Measurements from ENCODE around the gene MAGI2. TPM values are rescaled to one million over a fixed set of nuclear protein-coding genes. Genes with fewer than 3 reads are reported as not detected.

Gene MAGI2
- total RNA-seq, 1 experiment from 2014 or later: 0.52 TPM

- Mint-ChIP-seq H3K36me3 (ENCODE audit: insufficient read depth, unreplicated experiment) (no peaks in the 10 kb centered on the region), H3K27me3 (ENCODE audit: unreplicated experiment) (no peaks in the 10 kb centered on the region), H3K4me3 (ENCODE audit: low read depth, unreplicated experiment) (peak overlapping the region; percentile 36), H3K9me3 (ENCODE audit: low read depth, unreplicated experiment) (no peaks in the 10 kb centered on the region), H3K4me1 (ENCODE audit: low read depth, unreplicated experiment) (peaks cover 8% of the 10 kb centered on the region), H3K27ac (ENCODE audit: unreplicated experiment) (peak overlapping the region; percentile 11)
- no TSS peak for BruUV-seq (replicated peaks)
- intact Hi-C loops (cut with micrococcal nuclease; ENCODE audit: unreplicated experiment): no loop called here
- CTCF ChIA-PET: no interaction called here
- TF ChIP-seq CTCF (IDR thresholded peaks at IDR 0.05; ENCODE audit: unreplicated experiment): no peak
- DNase-seq: peak; percentile 1
These were observed 736.6 kb downstream of the MAGI2 start for GRCh38 chr7:78716876-78717275.

DNA sequence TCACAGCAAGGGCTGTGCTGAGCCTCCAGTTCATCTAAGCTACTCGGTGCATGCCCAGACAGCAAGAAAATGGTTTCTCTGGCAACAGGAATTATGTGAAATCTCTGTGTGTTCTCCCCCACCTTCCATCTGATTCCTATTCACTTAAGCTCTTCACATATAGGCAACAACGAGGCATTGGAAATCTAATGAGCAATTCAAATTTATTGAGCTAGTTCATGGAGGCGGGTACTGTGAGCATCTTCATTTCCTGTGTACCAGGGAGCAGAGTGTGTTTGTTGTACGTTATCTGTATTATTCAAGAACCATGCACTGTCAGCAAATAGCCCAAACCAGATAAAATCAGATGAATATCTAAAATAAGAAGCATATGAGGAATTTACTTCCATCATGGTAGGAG is 739.1 kb downstream of the MAGI2 start:
- no peaks in the 10 kb centered on the region for H3K27me3 Mint-ChIP-seq (ENCODE audit: unreplicated experiment)
- CTCF ChIA-PET: no interaction called here
- H3K36me3 Mint-ChIP-seq (ENCODE audit: insufficient read depth, unreplicated experiment): no peaks in the 10 kb centered on the region
- TF ChIP-seq CTCF (IDR thresholded peaks at IDR 0.05; ENCODE audit: unreplicated experiment): no peak
- intact Hi-C loops (cut with micrococcal nuclease; ENCODE audit: unreplicated experiment): no loop called here
- no peak for DNase-seq
- no peak overlapping the region for H3K4me3 Mint-ChIP-seq (ENCODE audit: low read depth, unreplicated experiment)
- no peaks in the 10 kb centered on the region for H3K9me3 Mint-ChIP-seq (ENCODE audit: low read depth, unreplicated experiment)
- H3K27ac Mint-ChIP-seq (ENCODE audit: unreplicated experiment): no peak overlapping the region
- BruUV-seq (replicated peaks): no TSS peak
- H3K4me1 Mint-ChIP-seq (ENCODE audit: low read depth, unreplicated experiment): peaks cover 8% of the 10 kb centered on the region

DNA sequence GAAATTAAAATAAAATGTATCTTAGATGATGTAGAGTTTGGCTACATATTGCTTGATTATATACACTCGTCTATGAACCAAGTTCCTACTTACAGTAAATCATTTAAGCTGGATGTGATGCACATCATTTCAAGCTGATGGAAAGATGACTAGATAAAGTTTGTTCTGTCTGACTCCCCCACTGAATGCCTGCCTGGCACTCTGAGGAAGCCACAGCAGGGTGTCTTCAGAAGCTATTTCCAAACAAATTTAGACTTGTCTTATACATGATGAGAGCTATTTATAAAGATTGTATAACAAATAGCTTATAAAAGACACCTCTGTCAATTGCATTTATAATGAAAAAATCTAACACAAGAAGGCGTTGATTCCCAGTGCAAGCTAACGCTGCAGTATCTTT is 741.4 kb downstream of the MAGI2 start:
- Mint-ChIP-seq H3K27ac (ENCODE audit: unreplicated experiment) (no peak overlapping the region), H3K4me3 (ENCODE audit: low read depth, unreplicated experiment) (no peak overlapping the region), H3K27me3 (ENCODE audit: unreplicated experiment) (no peaks in the 10 kb centered on the region), H3K36me3 (ENCODE audit: insufficient read depth, unreplicated experiment) (no peaks in the 10 kb centered on the region), H3K4me1 (ENCODE audit: low read depth, unreplicated experiment) (peaks cover 6% of the 10 kb centered on the region), H3K9me3 (ENCODE audit: low read depth, unreplicated experiment) (no peaks in the 10 kb centered on the region)
- no peak for TF ChIP-seq CTCF (IDR thresholded peaks at IDR 0.05; ENCODE audit: unreplicated experiment)
- BruUV-seq (replicated peaks): no TSS peak
- CTCF ChIA-PET: no interaction called here
- DNase-seq: no peak
- intact Hi-C loops (cut with micrococcal nuclease; ENCODE audit: unreplicated experiment): no loop called here

GRCh38 chr7:78709658-78710057 is 743.8 kb downstream of the MAGI2 start:
- H3K27ac Mint-ChIP-seq (ENCODE audit: unreplicated experiment): no peak overlapping the region
- CTCF ChIA-PET: no interaction called here
- H3K27me3 Mint-ChIP-seq (ENCODE audit: unreplicated experiment): no peaks in the 10 kb centered on the region
- H3K4me3 Mint-ChIP-seq (ENCODE audit: low read depth, unreplicated experiment): no peak overlapping the region
- H3K9me3 Mint-ChIP-seq (ENCODE audit: low read depth, unreplicated experiment): no peaks in the 10 kb centered on the region
- H3K4me1 Mint-ChIP-seq (ENCODE audit: low read depth, unreplicated experiment): no peaks in the 10 kb centered on the region
- H3K36me3 Mint-ChIP-seq (ENCODE audit: insufficient read depth, unreplicated experiment): no peaks in the 10 kb centered on the region
- no peak for TF ChIP-seq CTCF (IDR thresholded peaks at IDR 0.05; ENCODE audit: unreplicated experiment)
- intact Hi-C loops (cut with micrococcal nuclease; ENCODE audit: unreplicated experiment): no loop called here
- no TSS peak for BruUV-seq (replicated peaks)
- DNase-seq: no peak

DNA sequence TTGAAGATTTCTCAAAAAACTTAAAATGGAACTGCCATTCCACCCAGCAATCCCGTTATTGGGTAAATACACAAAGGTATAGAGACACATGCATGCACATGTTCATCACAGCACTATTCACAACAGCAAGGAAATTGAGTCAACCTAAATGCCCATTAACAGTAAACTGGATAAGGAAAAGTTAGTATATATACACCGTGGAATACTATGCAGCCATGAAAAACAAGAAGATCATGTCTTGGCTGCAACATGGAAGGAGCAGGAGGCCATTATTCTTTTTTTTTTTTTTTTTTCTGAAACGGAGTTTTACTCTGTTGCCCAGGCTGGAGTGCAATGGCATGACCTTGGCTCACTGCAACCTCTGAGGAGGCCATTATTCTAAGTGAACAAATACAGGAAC is 749.0 kb downstream of the MAGI2 start:
- no peak overlapping the region for H3K27ac Mint-ChIP-seq (ENCODE audit: unreplicated experiment)
- H3K36me3 Mint-ChIP-seq (ENCODE audit: insufficient read depth, unreplicated experiment): no peaks in the 10 kb centered on the region
- no peaks in the 10 kb centered on the region for H3K27me3 Mint-ChIP-seq (ENCODE audit: unreplicated experiment)
- no peak overlapping the region for H3K4me3 Mint-ChIP-seq (ENCODE audit: low read depth, unreplicated experiment)
- TF ChIP-seq CTCF (IDR thresholded peaks at IDR 0.05; ENCODE audit: unreplicated experiment): no peak
- no TSS peak for BruUV-seq (replicated peaks)
- CTCF ChIA-PET: no interaction called here
- H3K4me1 Mint-ChIP-seq (ENCODE audit: low read depth, unreplicated experiment): no peaks in the 10 kb centered on the region
- intact Hi-C loops (cut with micrococcal nuclease; ENCODE audit: unreplicated experiment): no loop called here
- no peaks in the 10 kb centered on the region for H3K9me3 Mint-ChIP-seq (ENCODE audit: low read depth, unreplicated experiment)
- DNase-seq: no peak
